WTC11 (cell line): ENCODE data around the gene LDHD. TPM values are rescaled to one million over a fixed set of nuclear protein-coding genes. Genes with fewer than 3 reads are reported as not detected.

Source experiments
- ATAC-seq: fragments of 200-7000 bp; cut with Tn5 transposase; 2 replicates; pipeline ENCODE4 v1.10.0; 2021; ENCODE audit warnings: mild to moderate bottlenecking, moderate library complexity
- CTCF ChIA-PET: fragments of 300-600 bp; sonication (Branson Sonifier 250); formaldehyde crosslinking; loops from one replicate; lab custom pipeline; 2021; ENCODE audit warnings: antibody characterized with exemption; lab: Charles Lee
- POLR2A ChIA-PET: fragments of 350-600 bp; sonication (Branson Sonifier 250); formaldehyde crosslinking; loops from one replicate; lab custom pipeline; 2021; ENCODE audit warnings: antibody characterized with exemption; lab: Charles Lee
- DNase-seq: peaks from one replicate; pipeline ENCODE4 v3.0.0; 2021; ENCODE audit warnings: low spot score
- H3K27ac Mint-ChIP-seq: 2 replicates; pipeline ENCODE4 v1.8.0; 2021; ENCODE audit warnings: mixed read lengths
- H3K27me3 Mint-ChIP-seq: 2 replicates; pipeline ENCODE4 v1.8.0; 2021; ENCODE audit warnings: low read depth, mild to moderate bottlenecking, moderate library complexity, mixed read lengths
- H3K36me3 Mint-ChIP-seq: 2 replicates; pipeline ENCODE4 v1.8.0; 2021; ENCODE audit warnings: mixed read lengths
- H3K4me1 Mint-ChIP-seq: 2 replicates; pipeline ENCODE4 v1.8.0; 2022; ENCODE audit warnings: mixed read lengths
- H3K4me3 Mint-ChIP-seq: 2 replicates; pipeline ENCODE4 v1.8.0; 2021; ENCODE audit warnings: mild to moderate bottlenecking, moderate library complexity, mixed read lengths
- H3K9me3 Mint-ChIP-seq: 2 replicates; pipeline ENCODE4 v1.8.0; 2021; ENCODE audit warnings: mixed read lengths
- ARID4B ChIP-seq: sonication (generic); formaldehyde crosslinking; IDR thresholded peaks from 2 replicates; pipeline ENCODE4 v1.8.0; 2023; ENCODE audit warnings: missing genetic modification reagents, mild to moderate bottlenecking, borderline replicate concordance
- CBFB ChIP-seq: sonication (generic); formaldehyde crosslinking; IDR thresholded peaks from 2 replicates; pipeline ENCODE4 v1.8.1; 2022; ENCODE audit warnings: mild to moderate bottlenecking, low read depth, missing genetic modification reagents
- ETV6 ChIP-seq: sonication (generic); formaldehyde crosslinking; IDR thresholded peaks from 2 replicates; pipeline ENCODE4 v1.8.1; 2022; ENCODE audit warnings: mild to moderate bottlenecking, missing genetic modification reagents
- GABPB1 ChIP-seq: sonication (generic); formaldehyde crosslinking; IDR thresholded peaks from 2 replicates; pipeline ENCODE4 v1.8.1; 2023; ENCODE audit warnings: mild to moderate bottlenecking, missing genetic modification reagents
- IRF2 ChIP-seq: sonication (generic); formaldehyde crosslinking; IDR thresholded peaks from 2 replicates; pipeline ENCODE4 v1.8.0; 2022; ENCODE audit warnings: low read depth, missing genetic modification reagents, borderline replicate concordance
- MAX ChIP-seq: sonication (generic); formaldehyde crosslinking; IDR thresholded peaks from 2 replicates; pipeline ENCODE4 v1.8.0; 2022; ENCODE audit warnings: mild to moderate bottlenecking, missing genetic modification reagents
- NFATC4 ChIP-seq: fragments of 250-450 bp; sonication (Bioruptor Pico); IDR thresholded peaks from 2 replicates; pipeline ENCODE4 v1.9.0; 2021; ENCODE audit warnings: mild to moderate bottlenecking
- NR2C2 ChIP-seq: sonication (generic); formaldehyde crosslinking; IDR thresholded peaks from 2 replicates; pipeline ENCODE4 v1.8.0; 2022; ENCODE audit warnings: mild to moderate bottlenecking, missing genetic modification reagents
- PRDM15 ChIP-seq: sonication (generic); formaldehyde crosslinking; IDR thresholded peaks from 2 replicates; pipeline ENCODE4 v1.8.0; 2022; ENCODE audit warnings: missing genetic modification reagents
- TCF7 ChIP-seq: sonication (generic); formaldehyde crosslinking; IDR thresholded peaks from 2 replicates; pipeline ENCODE4 v1.8.0; 2022; ENCODE audit warnings: mild to moderate bottlenecking, low read depth, missing genetic modification reagents, moderate library complexity
- USF1 ChIP-seq: sonication (generic); formaldehyde crosslinking; IDR thresholded peaks from 2 replicates; pipeline ENCODE4 v1.8.0; 2022; ENCODE audit warnings: mild to moderate bottlenecking, missing genetic modification reagents
- USF2 ChIP-seq: sonication (generic); formaldehyde crosslinking; IDR thresholded peaks from 2 replicates; pipeline ENCODE4 v1.8.1; 2023; ENCODE audit warnings: mild to moderate bottlenecking, missing genetic modification reagents, moderate library complexity
- ZBTB21 ChIP-seq: sonication (generic); formaldehyde crosslinking; IDR thresholded peaks from 2 replicates; pipeline ENCODE4 v1.8.1; 2023; ENCODE audit warnings: mild to moderate bottlenecking, missing genetic modification reagents, borderline replicate concordance
- ZBTB43 ChIP-seq: sonication (generic); formaldehyde crosslinking; IDR thresholded peaks from 2 replicates; pipeline ENCODE4 v1.8.1; 2023; ENCODE audit warnings: mild to moderate bottlenecking, missing genetic modification reagents
- ZNF263 ChIP-seq: sonication (generic); formaldehyde crosslinking; IDR thresholded peaks from 2 replicates; pipeline ENCODE4 v1.8.1; 2022; ENCODE audit warnings: low read depth, mild to moderate bottlenecking, moderate library complexity, missing genetic modification reagents
- ZNF416 ChIP-seq: fragments of 250-450 bp; sonication (Bioruptor Pico); IDR thresholded peaks from 2 replicates; pipeline ENCODE4 v1.9.0; 2021; ENCODE audit warnings: mild to moderate bottlenecking, inconsistent platforms
- ZNF423 ChIP-seq: fragments of 250-450 bp; sonication (Bioruptor Pico); IDR thresholded peaks from 2 replicates; pipeline ENCODE4 v2.1.2; 2022; ENCODE audit warnings: mild to moderate bottlenecking, moderate library complexity
- total RNA-seq: library from RNA; stranded (reverse); gene quantifications from 3 replicates; pipeline ENCODE4 v1.2.3, GENCODE V29; 2021

The LDHD gene
- total RNA-seq, 1 experiment from 2014 or later = 12.3 TPM

- TF ChIP-seq ZBTB43 (CRISPR knock-in tag) (no peak), TCF7 (CRISPR knock-in tag) (no peak), GABPB1 (CRISPR knock-in tag) (no peak), ZNF263 (no peak), ETV6 (CRISPR knock-in tag) (no peak), NR2C2 (CRISPR knock-in tag) (no peak), IRF2 (CRISPR knock-in tag) (no peak), PRDM15 (CRISPR knock-in tag) (no peak), USF2 (CRISPR knock-in tag) (no peak)
Observed at GRCh38 chr16:75103994-75104393, 12.6 kb downstream of the LDHD start (continued).

- TF ChIP-seq NFATC4 (no peak), USF1 (CRISPR knock-in tag) (no peak), MAX (CRISPR knock-in tag) (no peak), CBFB (CRISPR knock-in tag) (no peak), ZNF416 (no peak), ARID4B (CRISPR knock-in tag) (no peak), ZNF423 (no peak), ZBTB21 (CRISPR knock-in tag) (no peak)
- TF ChIP-seq, all 79 proteins: peak for 0
- DNase-seq = no peak
- H3K27ac Mint-ChIP-seq = no peak overlapping the region
- H3K4me3 Mint-ChIP-seq = no peak overlapping the region
- peaks cover 9% of the 10 kb centered on the region for H3K36me3 Mint-ChIP-seq
- H3K27me3 Mint-ChIP-seq = no peaks in the 10 kb centered on the region
- H3K9me3 Mint-ChIP-seq = peaks cover 6% of the 10 kb centered on the region
- ATAC-seq = no peak
- CTCF ChIA-PET = interaction anchor here (1.6 to 9.3 kb wide), 2 partner anchors 7 to 104 kb away, joined by 7 to 135 read pairs; partner anchors contain the start of gene ZNRF1
- POLR2A ChIA-PET = no interaction called here
- H3K4me1 Mint-ChIP-seq = peaks cover 37% of the 10 kb centered on the region
Observed at GRCh38 chr16:75102595-75102994, 14.0 kb downstream of the LDHD start.
